Parathyroid adenoma (tissue), 2 donors: ENCODE measurements around the gene LRRC8C.

Source experiments
- H2AFZ ChIP-seq: fragments of 300-600 bp; sonication (generic); one replicate; pipeline ENCODE4 v1.7.0; 2017; ENCODE audit warnings: antibody characterized with exemption, mild to moderate bottlenecking
- H3K27ac ChIP-seq: fragments of 300-600 bp; sonication (generic); one replicate; pipeline ENCODE4 v1.7.0; 2017
- H3K27me3 ChIP-seq: fragments of 300-600 bp; sonication (generic); one replicate; pipeline ENCODE4 v1.7.0; 2017; ENCODE audit warnings: low read length; ENCODE audit not compliant: control insufficient read depth, insufficient read depth
- H3K36me3 ChIP-seq: fragments of 300-600 bp; sonication (generic); one replicate; pipeline ENCODE4 v1.7.0; 2017; ENCODE audit warnings: low read length; ENCODE audit not compliant: control insufficient read depth, insufficient read depth
- H3K4me1 ChIP-seq: fragments of 300-600 bp; sonication (generic); one replicate; pipeline ENCODE4 v1.7.0; 2017; ENCODE audit warnings: control low read depth
- H3K4me2 ChIP-seq: fragments of 300-600 bp; sonication (generic); one replicate; pipeline ENCODE4 v1.7.0; 2017; ENCODE audit warnings: low read length
- H3K4me3 ChIP-seq: fragments of 300-600 bp; sonication (generic); one replicate; pipeline ENCODE4 v1.7.0; 2017; ENCODE audit warnings: low read depth, low read length
- H3K79me2 ChIP-seq: fragments of 300-600 bp; sonication (generic); one replicate; pipeline ENCODE4 v1.7.0; 2017; ENCODE audit warnings: control low read depth
- H3K9ac ChIP-seq: fragments of 300-600 bp; sonication (generic); one replicate; pipeline ENCODE4 v1.7.0; 2017; ENCODE audit warnings: mild to moderate bottlenecking
- H3K9me3 ChIP-seq: fragments of 300-600 bp; sonication (generic); one replicate; pipeline ENCODE4 v1.7.0; 2017; ENCODE audit warnings: low read length; ENCODE audit not compliant: control insufficient read depth
- TF ChIP-seq, protein P1 (sequence below): fragments of 300-600 bp; sonication (generic); IDR thresholded peaks from one replicate; pipeline ENCODE4 v1.7.0; 2017; ENCODE audit warnings: antibody characterized with exemption, mild to moderate bottlenecking
- donor health status: primary hyperparathyroidism.

Gene LRRC8C

DNA sequence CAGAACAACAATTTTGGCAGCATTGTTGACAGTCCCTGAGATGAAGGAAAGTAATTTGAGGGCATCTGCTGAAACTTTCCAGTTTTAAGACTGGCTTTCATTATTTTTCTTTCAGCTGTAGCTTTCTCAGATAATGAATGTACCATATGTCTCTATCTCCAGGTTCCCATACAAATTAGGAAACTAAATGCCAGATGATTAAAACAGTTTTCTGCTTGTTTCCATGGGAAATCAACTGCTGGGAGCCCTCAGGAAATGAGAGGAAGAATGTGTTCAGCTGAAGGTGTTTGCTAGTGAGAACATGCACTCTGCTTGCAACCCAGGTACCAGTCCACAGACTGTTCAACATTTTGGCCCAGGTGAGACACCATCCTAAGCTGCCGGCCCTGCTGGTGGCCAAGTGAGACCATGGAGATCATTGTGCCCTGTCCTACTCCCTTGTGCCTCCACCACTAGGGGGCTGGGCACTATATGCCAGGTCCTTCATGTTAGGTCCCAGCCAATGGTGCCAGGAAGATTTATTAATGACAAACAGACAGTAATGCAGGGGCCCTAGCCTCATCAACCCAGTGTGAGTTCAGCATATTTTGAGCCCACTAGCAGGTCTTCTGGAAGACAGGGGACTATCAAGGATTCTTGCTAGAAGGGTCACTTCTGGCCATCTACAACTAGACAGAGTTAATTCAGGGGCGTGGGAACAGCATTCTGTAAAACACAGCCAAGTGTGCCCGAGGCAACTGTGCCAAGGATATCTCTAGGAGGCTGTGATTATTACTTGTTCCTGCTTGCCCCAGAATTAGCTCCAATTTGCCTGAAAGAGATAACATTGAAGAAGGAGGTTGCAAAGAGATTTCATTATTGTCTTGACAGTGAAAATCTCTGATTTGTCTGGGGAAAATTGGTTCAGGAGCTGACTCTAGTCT lies 17.0 kb upstream of the LRRC8C start:
- no peaks in the 10 kb centered on the region for H3K36me3 ChIP-seq
- no peak overlapping the region for H3K27ac ChIP-seq
- TF ChIP-seq, protein P1, sequence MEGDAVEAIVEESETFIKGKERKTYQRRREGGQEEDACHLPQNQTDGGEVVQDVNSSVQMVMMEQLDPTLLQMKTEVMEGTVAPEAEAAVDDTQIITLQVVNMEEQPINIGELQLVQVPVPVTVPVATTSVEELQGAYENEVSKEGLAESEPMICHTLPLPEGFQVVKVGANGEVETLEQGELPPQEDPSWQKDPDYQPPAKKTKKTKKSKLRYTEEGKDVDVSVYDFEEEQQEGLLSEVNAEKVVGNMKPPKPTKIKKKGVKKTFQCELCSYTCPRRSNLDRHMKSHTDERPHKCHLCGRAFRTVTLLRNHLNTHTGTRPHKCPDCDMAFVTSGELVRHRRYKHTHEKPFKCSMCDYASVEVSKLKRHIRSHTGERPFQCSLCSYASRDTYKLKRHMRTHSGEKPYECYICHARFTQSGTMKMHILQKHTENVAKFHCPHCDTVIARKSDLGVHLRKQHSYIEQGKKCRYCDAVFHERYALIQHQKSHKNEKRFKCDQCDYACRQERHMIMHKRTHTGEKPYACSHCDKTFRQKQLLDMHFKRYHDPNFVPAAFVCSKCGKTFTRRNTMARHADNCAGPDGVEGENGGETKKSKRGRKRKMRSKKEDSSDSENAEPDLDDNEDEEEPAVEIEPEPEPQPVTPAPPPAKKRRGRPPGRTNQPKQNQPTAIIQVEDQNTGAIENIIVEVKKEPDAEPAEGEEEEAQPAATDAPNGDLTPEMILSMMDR: peak; percentile 14
- H2AFZ ChIP-seq: no peak overlapping the region
- no peaks in the 10 kb centered on the region for H3K4me1 ChIP-seq
- H3K9me3 ChIP-seq: no peaks in the 10 kb centered on the region
- no peak overlapping the region for H3K4me2 ChIP-seq
- no peak overlapping the region for H3K4me3 ChIP-seq
- no peaks in the 10 kb centered on the region for H3K79me2 ChIP-seq
- no peak overlapping the region for H3K9ac ChIP-seq
- no peaks in the 10 kb centered on the region for H3K27me3 ChIP-seq

DNA sequence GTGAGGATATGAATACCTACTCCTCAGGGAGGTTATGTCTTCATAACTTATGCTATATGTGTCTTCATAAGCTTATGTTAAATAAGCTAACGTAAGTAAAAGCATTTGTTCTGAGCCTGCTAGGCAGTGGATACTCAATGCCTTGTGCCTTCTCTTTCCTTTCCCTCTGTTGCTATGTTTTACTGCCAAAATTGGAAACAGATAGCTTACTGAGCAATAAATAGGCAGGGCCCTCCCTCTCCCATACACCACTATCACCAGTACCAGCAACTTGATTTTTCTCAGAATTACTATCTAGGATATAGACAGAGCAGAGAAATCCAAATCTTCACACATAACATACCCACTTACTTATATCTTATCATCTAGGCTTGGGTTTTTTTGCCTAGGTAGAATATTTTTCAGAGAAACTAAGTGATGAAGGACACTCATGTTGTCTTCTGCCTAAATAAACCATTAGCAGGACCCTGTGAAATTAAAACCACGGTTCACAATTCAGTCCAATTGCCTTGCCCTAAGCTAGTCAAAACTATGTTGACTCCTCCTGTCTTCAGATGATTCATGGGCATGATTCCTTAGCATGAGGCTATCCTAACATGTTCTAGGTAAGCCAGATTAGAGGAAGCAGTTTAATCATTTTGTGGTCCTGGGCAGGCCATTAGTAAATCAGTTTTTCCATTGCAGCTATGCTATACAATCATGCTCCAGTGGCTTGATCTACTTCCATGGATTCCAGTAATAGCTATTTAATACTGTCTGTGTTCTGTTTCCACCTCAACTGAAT lies 15.9 kb upstream of the LRRC8C start:
- Histone ChIP-seq H3K27ac (no peak overlapping the region), H3K27me3 (no peaks in the 10 kb centered on the region)
- TF ChIP-seq, protein P1: no peak

DNA sequence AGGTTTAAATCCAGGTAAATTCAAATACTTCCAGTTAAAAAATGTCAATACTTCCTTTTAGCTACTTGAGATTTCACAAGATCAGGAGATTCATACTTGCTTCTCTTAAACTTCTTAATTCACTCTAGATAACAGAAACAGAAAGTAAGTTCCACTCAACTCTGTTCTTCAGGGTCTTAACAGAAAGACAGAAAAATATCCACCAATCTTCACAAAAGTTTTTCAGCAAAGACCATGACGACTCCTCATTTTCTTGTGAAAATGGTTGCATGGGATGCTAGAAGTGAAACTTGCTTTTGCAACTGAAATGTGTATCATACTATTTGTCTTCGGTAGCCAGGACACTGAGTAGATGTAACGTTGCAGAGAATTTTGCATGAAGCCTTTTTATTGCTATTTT lies 12.3 kb upstream of the LRRC8C start:
- Histone ChIP-seq H3K36me3 (no peaks in the 10 kb centered on the region), H3K4me2 (no peak overlapping the region), H3K27ac (no peak overlapping the region), H3K9ac (no peak overlapping the region), H3K4me1 (no peaks in the 10 kb centered on the region), H2AFZ (no peak overlapping the region), H3K79me2 (no peaks in the 10 kb centered on the region), H3K4me3 (no peak overlapping the region), H3K9me3 (no peaks in the 10 kb centered on the region), H3K27me3 (no peaks in the 10 kb centered on the region)
- TF ChIP-seq, protein P1: no peak

More for the DNA sequence above, 15.9 kb upstream of the LRRC8C start:
- H3K9ac ChIP-seq: no peak overlapping the region
- no peaks in the 10 kb centered on the region for H3K9me3 ChIP-seq
- H3K36me3 ChIP-seq: no peaks in the 10 kb centered on the region
- H3K79me2 ChIP-seq: no peaks in the 10 kb centered on the region
- no peak overlapping the region for H3K4me3 ChIP-seq
- H3K4me1 ChIP-seq: no peaks in the 10 kb centered on the region
- no peak overlapping the region for H2AFZ ChIP-seq
- no peak overlapping the region for H3K4me2 ChIP-seq

DNA sequence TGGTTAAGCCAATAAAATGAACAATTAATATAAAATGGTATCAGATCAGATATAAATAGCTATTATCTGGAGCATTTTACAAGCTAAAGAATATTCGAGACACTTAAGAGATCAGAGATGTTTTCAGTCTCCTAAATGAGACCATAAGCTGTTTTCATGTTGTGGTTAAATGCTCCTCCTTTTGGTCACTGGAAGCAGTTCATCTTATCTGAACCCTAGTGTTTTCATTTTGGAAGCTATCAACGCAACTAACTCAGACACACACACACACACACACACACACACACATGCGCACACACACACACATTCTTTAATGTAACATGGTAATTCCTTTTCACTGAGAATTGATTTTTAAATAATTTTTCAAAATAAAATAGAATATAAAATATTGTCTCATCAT lies 10.0 kb upstream of the LRRC8C start:
- Histone ChIP-seq H3K9ac (no peak overlapping the region), H3K79me2 (no peaks in the 10 kb centered on the region), H3K36me3 (no peaks in the 10 kb centered on the region), H3K9me3 (no peaks in the 10 kb centered on the region), H3K4me3 (no peak overlapping the region), H2AFZ (no peak overlapping the region), H3K27ac (no peak overlapping the region), H3K4me2 (no peak overlapping the region), H3K27me3 (no peaks in the 10 kb centered on the region), H3K4me1 (no peaks in the 10 kb centered on the region)
- TF ChIP-seq, protein P1: no peak
